Measurements from ENCODE around the gene GRID2IP.
A peak's percentile ranks its signal among the peaks of the same experiment; 100 is the strongest.
"Not testable (repeated sequence)": the region's sequence is repeated elsewhere in the genome, so short reads cannot be mapped to it uniquely, and the experiment has no call there.

GRID2IP gene

GRCh38 chr7:6551016-6551511 lies at the start of gene GRID2IP:
Gene GRID2IP (minus strand): TSS chr7:6551461. CDS start chr7:6551436, 25 bp downstream.
- no peak for TF ChIP-seq CTCF (IDR thresholded peaks at IDR 0.05; ENCODE audit: low read depth, low read length, missing control alignments)
- no peak for DNase-seq (ENCODE audit: low read depth)
- H3K4me3 ChIP-seq (ENCODE audit: low read depth, low read length), result no peak within 1 kb of the TSS

- no peak for DNase-seq (ENCODE audit: low read depth)
- H3K4me3 ChIP-seq (ENCODE audit: low read depth, low read length), result no peak overlapping the region
- no peak for TF ChIP-seq CTCF (IDR thresholded peaks at IDR 0.05; ENCODE audit: low read depth, low read length, missing control alignments)
These were observed 48.8 kb upstream of the GRID2IP start for GRCh38 chr7:6600093-6600492.

DNA sequence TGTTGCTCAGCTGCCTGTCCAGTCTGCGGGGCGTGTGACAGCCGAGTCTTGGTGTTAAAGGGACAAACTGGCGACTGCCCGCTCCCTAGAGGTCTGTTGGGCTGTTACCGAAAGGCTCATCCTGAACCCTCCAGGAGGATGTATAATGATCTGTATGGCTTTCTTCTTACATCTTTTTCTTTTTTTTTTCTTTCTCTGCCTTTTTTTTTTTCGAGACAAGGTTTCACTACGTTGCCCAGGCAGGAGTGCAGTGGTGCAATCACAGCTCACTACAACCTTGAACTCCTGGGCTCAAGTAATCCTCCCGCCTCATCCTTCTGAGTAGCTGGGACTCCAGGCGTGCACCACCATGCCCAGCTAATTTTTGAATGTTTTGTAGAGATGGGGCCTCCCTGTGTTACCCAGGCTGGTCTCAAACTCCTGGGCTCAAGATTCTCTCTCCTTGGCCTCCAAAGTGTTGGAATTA lies 39.4 kb upstream of the GRID2IP start:
- TF ChIP-seq CTCF (IDR thresholded peaks at IDR 0.05; ENCODE audit: low read depth, low read length, missing control alignments), result no peak
- DNase-seq (ENCODE audit: low read depth), result no peak
- peak overlapping the region; percentile 98 for H3K4me3 ChIP-seq (ENCODE audit: low read depth, low read length)

DNA sequence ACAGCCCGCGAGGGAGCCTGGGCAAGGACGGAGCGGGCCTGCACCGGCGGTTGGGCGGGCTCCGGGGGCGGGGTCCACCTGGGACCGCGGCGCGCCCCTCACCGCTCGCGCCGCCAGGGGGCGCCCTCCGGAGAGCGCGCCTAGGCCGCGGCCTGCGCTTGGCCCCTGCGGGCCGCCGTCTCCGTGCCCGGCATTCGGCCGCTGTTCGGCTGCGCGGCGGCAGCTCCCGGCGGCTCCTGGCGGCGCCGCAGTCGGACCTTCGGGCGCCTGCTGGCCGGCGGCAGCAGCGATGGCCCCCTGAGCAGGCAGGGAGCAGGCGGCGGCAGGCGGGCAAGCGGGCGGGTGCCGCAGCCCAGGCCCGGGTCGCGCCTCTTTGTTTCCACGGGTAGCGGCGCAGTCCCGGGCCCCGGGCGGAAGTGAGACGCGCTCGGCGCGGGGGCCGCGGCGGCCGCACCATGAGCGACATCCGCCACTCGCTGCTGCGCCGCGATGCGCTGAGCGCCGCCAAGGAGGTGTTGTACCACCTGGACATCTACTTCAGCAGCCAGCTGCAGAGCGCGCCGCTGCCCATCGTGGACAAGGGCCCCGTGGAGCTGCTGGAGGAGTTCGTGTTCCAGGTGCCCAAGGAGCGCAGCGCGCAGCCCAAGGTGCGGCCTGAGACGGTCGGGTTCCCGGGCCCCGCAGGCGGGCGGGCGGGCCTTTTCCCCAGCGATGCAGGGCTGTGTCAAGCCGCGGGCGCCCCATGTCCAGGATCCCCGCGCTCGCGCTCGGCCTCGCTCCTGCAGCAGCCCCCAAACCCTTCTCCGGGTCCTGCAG lies 38.8 kb upstream of the GRID2IP start, which contains the start of gene INTS15:
TSS of gene INTS15 (plus strand) at position 193 of the 816 bp plus-strand sequence. CDS start at position 456, 263 bp downstream.
- peak within 1 kb of the TSS; percentile 98 for H3K4me3 ChIP-seq (ENCODE audit: low read depth, low read length)
- peak; percentile 49 for DNase-seq (ENCODE audit: low read depth)
- peak; percentile 68 for TF ChIP-seq CTCF (IDR thresholded peaks at IDR 0.05; ENCODE audit: low read depth, low read length, missing control alignments)

- no peak for TF ChIP-seq CTCF (IDR thresholded peaks at IDR 0.05; ENCODE audit: low read depth, low read length, missing control alignments)
- no peak for DNase-seq (ENCODE audit: low read depth)
- peak overlapping the region; percentile 47 for H3K4me3 ChIP-seq (ENCODE audit: low read depth, low read length)
These were observed 38.0 kb upstream of the GRID2IP start for GRCh38 chr7:6589151-6589828.

GRCh38 chr7:6588566-6588965 lies 37.3 kb upstream of the GRID2IP start:
- no peak overlapping the region for H3K4me3 ChIP-seq (ENCODE audit: low read depth, low read length)
- DNase-seq (ENCODE audit: low read depth), result no peak
- TF ChIP-seq CTCF (IDR thresholded peaks at IDR 0.05; ENCODE audit: low read depth, low read length, missing control alignments), result no peak

DNA sequence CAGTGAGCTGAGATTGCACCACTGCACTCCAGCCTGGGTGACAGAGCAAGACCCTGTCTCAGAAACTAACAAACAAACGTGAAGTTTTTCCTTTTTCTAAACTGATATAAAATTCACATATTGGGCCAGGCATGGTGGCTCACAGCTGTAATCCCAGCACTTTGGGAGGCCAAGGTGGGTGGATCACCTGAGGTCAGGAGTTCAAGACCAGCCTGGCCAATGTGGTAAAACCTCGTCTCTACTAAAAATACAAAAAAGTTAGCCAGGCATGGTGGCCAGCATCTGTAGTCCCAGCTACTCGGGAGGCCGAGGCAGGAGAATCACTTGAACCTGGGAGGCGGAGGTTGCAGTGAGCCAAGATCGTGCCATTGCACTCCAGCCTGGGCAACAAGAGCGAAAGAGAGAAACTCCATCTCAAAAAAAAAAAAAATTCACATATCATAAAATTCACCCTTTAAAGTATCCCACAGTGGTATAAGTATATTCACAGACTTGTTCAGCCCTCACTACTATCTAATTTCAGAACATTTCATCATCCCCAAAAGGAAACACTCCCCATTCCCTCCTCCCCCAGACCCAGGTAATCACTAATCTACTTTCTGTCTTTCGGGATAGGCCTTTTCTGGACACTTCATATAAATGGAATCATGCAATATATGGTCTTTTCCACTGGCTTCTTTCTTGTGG lies 34.6 kb upstream of the GRID2IP start:
- not testable (repeated sequence) for DNase-seq (ENCODE audit: low read depth); H3K4me3 ChIP-seq (ENCODE audit: low read depth, low read length)
